Neutrophil (primary cell): ENCODE data around the gene MEFV.
"Not testable (repeated sequence)": the region's sequence is repeated elsewhere in the genome, so short reads cannot be mapped to it uniquely, and the experiment has no call there.

ENCODE experiments used
- H3K27ac ChIP-seq: fragments of 200-600 bp; sonication (generic); 2 replicates; pipeline ENCODE4 v1.5.1; 2016; ENCODE audit warnings: mild to moderate bottlenecking, moderate library complexity
- H3K27me3 ChIP-seq: fragments of 200-600 bp; sonication (generic); 2 replicates; pipeline ENCODE4 v1.6.0; 2016; ENCODE audit warnings: mild to moderate bottlenecking
- H3K36me3 ChIP-seq: fragments of 200-600 bp; sonication (generic); 2 replicates; pipeline ENCODE4 v1.5.1; 2017
- H3K4me1 ChIP-seq, 2 experiments: fragments of 200-600 bp in 1 of 2; sonication (generic) in 1 of 2; 1 replicate in 1 of 2; 2 replicates in 1 of 2; pipeline versions ENCODE4 v1.5.1 to v1.6.1; 2013 to 2016; ENCODE audit warnings: low read depth in 1 of 2, low read length in 1 of 2, mild to moderate bottlenecking in 1 of 2, moderate library complexity in 1 of 2; ENCODE audit not compliant: control insufficient read depth in 1 of 2, insufficient read depth in 1 of 2
- H3K4me3 ChIP-seq, 2 experiments: fragments of 200-600 bp in 1 of 2; sonication (generic) in 1 of 2; 1 replicate in 1 of 2; 2 replicates in 1 of 2; pipeline ENCODE4 v1.5.1; 2013 to 2016; ENCODE audit warnings: low read depth in 1 of 2, low read length in 1 of 2, mild to moderate bottlenecking in 1 of 2, moderate library complexity in 1 of 2
- H3K9me3 ChIP-seq: fragments of 200-600 bp; sonication (generic); 2 replicates; pipeline ENCODE4 v1.5.1; 2016
- TF ChIP-seq, protein P1 (sequence below): fragments of 200-600 bp; sonication (generic); IDR thresholded peaks from 2 replicates; pipeline ENCODE4 v1.5.1; 2016; ENCODE audit warnings: antibody characterized with exemption

The MEFV gene

DNA sequence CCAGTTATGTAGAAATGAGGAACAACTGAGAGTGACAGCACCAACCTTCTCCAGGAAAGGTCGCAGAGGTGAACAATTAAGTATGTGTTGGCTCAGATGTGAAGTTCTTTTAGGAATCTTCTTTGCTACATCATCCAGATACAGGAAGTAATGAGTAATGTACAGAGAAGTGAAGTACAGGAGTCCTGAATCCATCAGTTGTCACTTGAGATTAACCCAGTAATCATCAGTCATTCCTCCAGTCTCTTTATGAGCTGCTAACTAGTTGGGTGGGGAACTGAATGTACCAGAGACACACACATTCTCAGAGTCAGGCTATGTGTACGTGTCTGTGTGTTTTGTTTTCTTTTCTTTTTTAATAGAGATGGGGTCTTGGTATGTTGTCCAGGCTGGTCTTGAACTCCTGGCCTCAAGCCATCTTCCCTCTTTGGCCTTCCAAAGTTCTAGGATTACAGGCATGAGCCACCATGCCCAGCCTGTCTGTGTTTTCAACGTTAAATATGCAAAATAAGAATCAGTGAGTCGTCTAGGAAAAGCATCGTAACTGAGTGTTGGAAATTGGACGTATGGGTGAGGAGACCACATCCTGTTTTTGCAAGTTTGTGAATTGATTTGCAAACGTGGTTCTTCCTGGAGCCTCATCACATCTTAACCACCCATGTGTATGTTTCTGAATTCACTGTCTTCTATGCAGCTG lies 41.4 kb downstream of the MEFV start:
- Histone ChIP-seq H3K36me3 (no peaks in the 10 kb centered on the region), H3K4me3 (peak overlapping the region; percentile 16 to 24), H3K9me3 (no peaks in the 10 kb centered on the region), H3K4me1 (peaks cover 47% of the 10 kb centered on the region in 2 experiments), H3K27me3 (peaks cover 25% of the 10 kb centered on the region), H3K27ac (peak overlapping the region; percentile 87)
- TF ChIP-seq, protein P1, sequence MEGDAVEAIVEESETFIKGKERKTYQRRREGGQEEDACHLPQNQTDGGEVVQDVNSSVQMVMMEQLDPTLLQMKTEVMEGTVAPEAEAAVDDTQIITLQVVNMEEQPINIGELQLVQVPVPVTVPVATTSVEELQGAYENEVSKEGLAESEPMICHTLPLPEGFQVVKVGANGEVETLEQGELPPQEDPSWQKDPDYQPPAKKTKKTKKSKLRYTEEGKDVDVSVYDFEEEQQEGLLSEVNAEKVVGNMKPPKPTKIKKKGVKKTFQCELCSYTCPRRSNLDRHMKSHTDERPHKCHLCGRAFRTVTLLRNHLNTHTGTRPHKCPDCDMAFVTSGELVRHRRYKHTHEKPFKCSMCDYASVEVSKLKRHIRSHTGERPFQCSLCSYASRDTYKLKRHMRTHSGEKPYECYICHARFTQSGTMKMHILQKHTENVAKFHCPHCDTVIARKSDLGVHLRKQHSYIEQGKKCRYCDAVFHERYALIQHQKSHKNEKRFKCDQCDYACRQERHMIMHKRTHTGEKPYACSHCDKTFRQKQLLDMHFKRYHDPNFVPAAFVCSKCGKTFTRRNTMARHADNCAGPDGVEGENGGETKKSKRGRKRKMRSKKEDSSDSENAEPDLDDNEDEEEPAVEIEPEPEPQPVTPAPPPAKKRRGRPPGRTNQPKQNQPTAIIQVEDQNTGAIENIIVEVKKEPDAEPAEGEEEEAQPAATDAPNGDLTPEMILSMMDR: no peak

DNA sequence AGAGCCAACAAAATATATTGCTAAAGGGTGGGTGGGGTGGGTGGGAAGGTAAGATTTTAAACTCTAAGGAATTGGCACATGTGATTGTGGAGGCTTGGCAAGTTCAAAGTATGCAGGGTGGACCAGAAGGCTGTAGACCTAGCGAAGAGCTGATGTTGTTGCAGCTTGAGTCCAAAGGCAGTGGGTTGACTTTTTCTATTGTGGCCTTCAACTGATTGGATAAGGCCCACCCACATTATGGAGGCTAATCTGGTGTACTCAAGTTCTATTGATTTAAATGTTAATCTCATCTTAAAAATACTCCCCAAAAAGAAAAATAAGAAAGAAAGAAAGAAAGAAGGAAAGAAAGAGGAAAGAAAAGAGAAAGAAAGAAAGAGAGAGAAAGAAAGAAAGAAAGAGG lies 43.9 kb downstream of the MEFV start:
- peaks cover 39% of the 10 kb centered on the region for H3K27me3 ChIP-seq
- TF ChIP-seq, protein P1: no peak

DNA sequence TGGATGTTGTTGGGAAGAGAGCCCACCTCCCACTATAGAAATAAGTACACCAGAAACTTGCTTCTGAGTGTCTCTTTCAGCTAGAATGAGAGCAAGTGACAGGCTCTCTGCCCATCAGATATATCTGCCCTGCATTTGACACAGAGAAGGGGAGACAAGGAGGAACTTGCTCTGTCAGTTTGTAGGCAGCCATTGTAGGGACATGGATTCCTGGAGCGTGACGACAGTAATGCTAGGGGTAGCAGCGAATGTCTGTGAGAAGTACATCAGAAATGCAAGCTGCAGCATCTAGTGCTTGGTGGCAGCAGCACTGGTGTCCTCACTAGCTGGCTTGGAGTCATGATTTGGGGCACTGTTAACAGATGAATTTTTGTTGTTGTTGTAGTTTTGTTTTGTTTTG lies 44.4 kb downstream of the MEFV start:
- H3K36me3 ChIP-seq: no peaks in the 10 kb centered on the region
- H3K4me1 ChIP-seq: peaks cover 34 to 35% of the 10 kb centered on the region in 2 experiments
- TF ChIP-seq, protein P1: no peak
- H3K27ac ChIP-seq: no peak overlapping the region
- H3K27me3 ChIP-seq: peaks cover 39% of the 10 kb centered on the region
- no peak overlapping the region for H3K4me3 ChIP-seq
- H3K9me3 ChIP-seq: no peaks in the 10 kb centered on the region

More for the DNA sequence above, 43.9 kb downstream of the MEFV start:
- H3K4me1 ChIP-seq: peaks cover 40 to 41% of the 10 kb centered on the region in 2 experiments
- H3K4me3 ChIP-seq: no peak overlapping the region
- no peaks in the 10 kb centered on the region for H3K36me3 ChIP-seq
- H3K9me3 ChIP-seq: no peaks in the 10 kb centered on the region
- no peak overlapping the region for H3K27ac ChIP-seq

DNA sequence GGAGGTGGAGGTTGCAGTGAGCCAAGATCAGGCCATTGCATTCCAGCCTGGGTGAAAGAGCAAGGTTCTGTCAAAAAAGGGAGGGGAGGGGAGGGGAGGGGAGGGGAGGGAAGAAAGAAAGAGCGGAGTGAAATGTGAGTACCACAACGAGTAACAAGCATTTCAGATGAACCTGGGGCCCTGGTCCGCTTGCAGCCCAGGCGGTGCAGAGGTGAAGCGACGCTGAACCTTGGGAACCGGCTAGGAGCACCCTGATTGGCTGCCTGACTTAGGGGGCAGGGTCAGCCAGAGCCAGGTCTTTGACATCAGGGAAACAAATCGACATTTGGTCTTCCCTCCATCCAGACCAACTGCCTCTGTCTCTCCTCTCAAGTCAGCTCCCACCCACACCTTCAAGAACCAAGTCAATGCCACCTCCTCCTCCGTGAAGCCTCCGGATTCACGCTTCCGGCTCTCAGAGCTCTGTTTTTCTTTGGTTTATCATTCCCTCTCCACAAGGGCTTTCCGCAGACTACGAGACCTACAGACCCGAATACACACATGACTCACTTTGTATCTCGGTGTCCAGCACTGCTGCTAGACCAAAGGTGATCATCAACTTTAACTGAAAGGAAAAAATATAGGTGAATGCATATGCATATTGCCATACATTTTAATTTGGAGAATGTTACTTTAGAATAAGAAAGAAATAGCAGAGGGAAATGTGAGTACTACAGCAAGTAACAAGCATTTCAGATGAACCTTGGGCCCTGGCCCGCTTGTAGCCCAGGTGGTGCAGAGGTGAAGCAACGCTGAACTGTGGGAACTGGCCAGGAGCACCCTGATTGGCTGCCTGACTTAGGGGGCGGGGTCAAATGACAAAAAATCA lies 49.1 kb downstream of the MEFV start:
- peaks cover 8% of the 10 kb centered on the region for H3K9me3 ChIP-seq
- H3K4me1 ChIP-seq: no peaks in the 10 kb centered on the region
- TF ChIP-seq, protein P1: no peak
- H3K27me3 ChIP-seq: peaks cover 71% of the 10 kb centered on the region
- no peaks in the 10 kb centered on the region for H3K36me3 ChIP-seq
- H3K27ac ChIP-seq: no peak overlapping the region
- H3K4me3 ChIP-seq: no peak overlapping the region

DNA sequence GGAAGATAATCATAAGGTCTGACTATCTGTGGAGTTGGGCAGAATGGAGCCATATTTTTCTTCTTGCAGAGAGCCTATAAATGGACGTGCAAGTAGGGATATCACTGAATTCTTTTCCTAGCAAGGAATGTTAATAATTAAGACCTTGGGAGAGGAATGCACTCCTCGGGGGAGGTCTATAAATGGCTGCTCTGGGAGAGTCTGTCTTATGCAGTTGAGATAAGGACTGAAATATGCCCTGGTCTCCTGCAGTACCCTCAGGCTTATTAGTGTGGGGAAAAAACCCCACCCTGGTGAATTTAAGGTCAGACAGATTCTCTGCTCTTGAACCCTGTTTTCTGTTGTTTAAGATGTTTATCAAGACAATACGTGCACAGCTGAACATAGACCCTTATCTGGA lies 50.5 kb downstream of the MEFV start:
- not testable (repeated sequence) for H3K27ac ChIP-seq, H3K9me3 ChIP-seq, H3K4me1 ChIP-seq, H3K36me3 ChIP-seq, H3K4me3 ChIP-seq
- H3K27me3 ChIP-seq: peaks cover 71% of the 10 kb centered on the region
